Neural progenitor cell (in vitro differentiated cells): ENCODE data around the gene TECTA. TPM values are rescaled to one million over a fixed set of nuclear protein-coding genes. Genes with fewer than 3 reads are reported as not detected.

Source experiments
- DNase-seq: peaks from one replicate; pipeline ENCODE4 v3.0.0-alpha.2; 2016; ENCODE audit warnings: low spot score
- H2AFZ ChIP-seq: fragments of 200-600 bp; sonication (generic); replicated peaks from 2 replicates; pipeline ENCODE4 v1.6.1; 2016; ENCODE audit warnings: antibody characterized with exemption
- H3F3A ChIP-seq: fragments of 200-600 bp; sonication (generic); 2 replicates; pipeline ENCODE4 v1.6.1; 2016; ENCODE audit warnings: antibody characterized with exemption, low read depth
- H3K27ac ChIP-seq: fragments of 200-600 bp; sonication (generic); 2 replicates; pipeline ENCODE4 v1.5.1; 2016; ENCODE audit warnings: mild to moderate bottlenecking
- H3K27me3 ChIP-seq: fragments of 200-600 bp; sonication (generic); 2 replicates; pipeline ENCODE4 v1.6.1; 2016; ENCODE audit warnings: mild to moderate bottlenecking, moderate library complexity
- H3K36me3 ChIP-seq: fragments of 200-600 bp; sonication (generic); 2 replicates; pipeline ENCODE4 v1.5.1; 2016
- H3K4me1 ChIP-seq: fragments of 200-600 bp; sonication (generic); 2 replicates; pipeline ENCODE4 v1.6.1; 2016; ENCODE audit warnings: mixed run types
- H3K4me2 ChIP-seq: fragments of 200-600 bp; sonication (generic); 2 replicates; pipeline ENCODE4 v1.6.1; 2016
- H3K4me3 ChIP-seq: fragments of 200-600 bp; sonication (generic); 2 replicates; pipeline ENCODE4 v1.5.1; 2016
- H3K79me2 ChIP-seq: fragments of 200-600 bp; sonication (generic); 2 replicates; pipeline ENCODE4 v1.6.1; 2016; ENCODE audit warnings: low read depth
- H3K9ac ChIP-seq: fragments of 200-600 bp; sonication (generic); 2 replicates; pipeline ENCODE4 v1.6.1; 2016
- H3K9me3 ChIP-seq: fragments of 200-600 bp; sonication (generic); 2 replicates; pipeline ENCODE4 v1.5.1; 2016; ENCODE audit warnings: low read depth
- H4K20me1 ChIP-seq: fragments of 200-600 bp; sonication (generic); 2 replicates; pipeline ENCODE4 v1.6.1; 2016; ENCODE audit warnings: low read depth
- H3K27ac Mint-ChIP-seq: 3 replicates; pipeline ENCODE4 v1.8.0; 2021; ENCODE audit warnings: mixed read lengths
- H3K27me3 Mint-ChIP-seq: 2 replicates; pipeline ENCODE4 v1.8.0; 2022; ENCODE audit warnings: low read depth, mild to moderate bottlenecking, inconsistent platforms, moderate library complexity, mixed read lengths; ENCODE audit not compliant: insufficient read depth
- H3K36me3 Mint-ChIP-seq: 3 replicates; pipeline ENCODE4 v1.8.0; 2021; ENCODE audit warnings: mixed read lengths
- H3K4me1 Mint-ChIP-seq: 3 replicates; pipeline ENCODE4 v1.8.0; 2021; ENCODE audit warnings: mixed read lengths
- H3K4me3 Mint-ChIP-seq: 3 replicates; pipeline ENCODE4 v1.8.0; 2021; ENCODE audit warnings: mild to moderate bottlenecking, moderate library complexity, mixed read lengths
- H3K9me3 Mint-ChIP-seq: 3 replicates; pipeline ENCODE4 v1.8.0; 2020; ENCODE audit warnings: mixed read lengths
- CTCF ChIP-seq: fragments of 200-600 bp; sonication (generic); IDR thresholded peaks from 2 replicates; pipeline ENCODE4 v1.5.1; 2017; ENCODE audit warnings: antibody characterized with exemption, mild to moderate bottlenecking
- EZH2 ChIP-seq: fragments of 200-600 bp; sonication (generic); IDR thresholded peaks from 2 replicates; pipeline ENCODE4 v1.6.1; 2017; ENCODE audit warnings: antibody characterized with exemption, mild to moderate bottlenecking, moderate library complexity
- EZH2phosphoT487 ChIP-seq: fragments of 200-600 bp; sonication (generic); IDR thresholded peaks from 2 replicates; pipeline ENCODE4 v1.6.1; 2017; ENCODE audit warnings: antibody characterized with exemption
- total RNA-seq: library from RNA; depleted of rRNA; stranded (reverse); fragments of >200 nt; gene quantifications from 2 replicates; pipeline ENCODE4 v1.2.3, GENCODE V29; 2015; ENCODE audit warnings: low replicate concordance

TECTA gene
- total RNA-seq, 1 donor from 2014 or later = 0.84 TPM

GRCh38 chr11:121117788-121118187 lies 16.7 kb downstream of the TECTA start:
- no peak for DNase-seq
- Mint-ChIP-seq H3K4me3 (no peak overlapping the region), H3K9me3 (peaks cover 15% of the 10 kb centered on the region), H3K36me3 (no peaks in the 10 kb centered on the region), H3K27me3 (peaks cover 5% of the 10 kb centered on the region), H3K4me1 (peaks cover 43% of the 10 kb centered on the region), H3K27ac (no peak overlapping the region)
- no peak overlapping the region for H3K9ac ChIP-seq
- no peaks in the 10 kb centered on the region for H3K79me2 ChIP-seq
- H3F3A ChIP-seq = no peaks in the 10 kb centered on the region
- H3K9me3 ChIP-seq = no peaks in the 10 kb centered on the region
- no peak overlapping the region for H2AFZ ChIP-seq
- no peaks in the 10 kb centered on the region for H4K20me1 ChIP-seq
- no peaks in the 10 kb centered on the region for H3K36me3 ChIP-seq
- no peaks in the 10 kb centered on the region for H3K27me3 ChIP-seq
- no peak overlapping the region for H3K4me2 ChIP-seq
- no peak overlapping the region for H3K27ac ChIP-seq
- TF ChIP-seq EZH2 (no peak), CTCF (no peak), EZH2phosphoT487 (no peak)
- peaks cover 6% of the 10 kb centered on the region for H3K4me1 ChIP-seq
- H3K4me3 ChIP-seq = no peak overlapping the region

GRCh38 chr11:121119440-121119839 lies 18.4 kb downstream of the TECTA start:
- no peak for DNase-seq
- Histone ChIP-seq H3K27me3 (no peaks in the 10 kb centered on the region), H3K4me1 (no peaks in the 10 kb centered on the region), H3K4me2 (no peak overlapping the region), H4K20me1 (no peaks in the 10 kb centered on the region), H2AFZ (no peak overlapping the region), H3K9me3 (no peaks in the 10 kb centered on the region), H3K27ac (no peak overlapping the region), H3K79me2 (no peaks in the 10 kb centered on the region), H3F3A (no peaks in the 10 kb centered on the region), H3K4me3 (no peak overlapping the region), H3K9ac (no peak overlapping the region), H3K36me3 (no peaks in the 10 kb centered on the region)
- TF ChIP-seq CTCF (peak; percentile 15), EZH2phosphoT487 (no peak)
- Mint-ChIP-seq H3K36me3 (no peaks in the 10 kb centered on the region), H3K4me1 (peaks cover 47% of the 10 kb centered on the region), H3K27me3 (peaks cover 5% of the 10 kb centered on the region), H3K9me3 (peaks cover 22% of the 10 kb centered on the region), H3K27ac (no peak overlapping the region), H3K4me3 (no peak overlapping the region)

- no peaks in the 10 kb centered on the region for H3K36me3 ChIP-seq
- H3K4me3 Mint-ChIP-seq = no peak overlapping the region
- no peaks in the 10 kb centered on the region for H3K79me2 ChIP-seq
- H3K4me3 ChIP-seq = no peak overlapping the region
- no peak overlapping the region for H3K27ac ChIP-seq
- no peaks in the 10 kb centered on the region for H4K20me1 ChIP-seq
- no peak overlapping the region for H2AFZ ChIP-seq
- peaks cover 54% of the 10 kb centered on the region for H3K4me1 Mint-ChIP-seq
- H3K36me3 Mint-ChIP-seq = no peaks in the 10 kb centered on the region
- H3K27me3 ChIP-seq = no peaks in the 10 kb centered on the region
- peaks cover 20% of the 10 kb centered on the region for H3K9me3 Mint-ChIP-seq
- no peak overlapping the region for H3K9ac ChIP-seq
- H3K4me1 ChIP-seq = no peaks in the 10 kb centered on the region
- no peak overlapping the region for H3K27ac Mint-ChIP-seq
- no peaks in the 10 kb centered on the region for H3F3A ChIP-seq
- H3K9me3 ChIP-seq = no peaks in the 10 kb centered on the region
- H3K4me2 ChIP-seq = no peak overlapping the region
- no peak for DNase-seq
- TF ChIP-seq EZH2 (no peak), CTCF (no peak), EZH2phosphoT487 (no peak)
- peaks cover 7% of the 10 kb centered on the region for H3K27me3 Mint-ChIP-seq
These were observed 21.3 kb downstream of the TECTA start for GRCh38 chr11:121122328-121122727.
